ENCODE results near the gene ZNF609. TPM values are rescaled to one million over a fixed set of nuclear protein-coding genes. Genes with fewer than 3 reads are reported as not detected.

ZNF609 gene
- polyA plus RNA-seq, 1 donor (not counting 4 experiments of a cell fraction or from before 2014, with no cell fraction given), result 16.9 TPM

DNA sequence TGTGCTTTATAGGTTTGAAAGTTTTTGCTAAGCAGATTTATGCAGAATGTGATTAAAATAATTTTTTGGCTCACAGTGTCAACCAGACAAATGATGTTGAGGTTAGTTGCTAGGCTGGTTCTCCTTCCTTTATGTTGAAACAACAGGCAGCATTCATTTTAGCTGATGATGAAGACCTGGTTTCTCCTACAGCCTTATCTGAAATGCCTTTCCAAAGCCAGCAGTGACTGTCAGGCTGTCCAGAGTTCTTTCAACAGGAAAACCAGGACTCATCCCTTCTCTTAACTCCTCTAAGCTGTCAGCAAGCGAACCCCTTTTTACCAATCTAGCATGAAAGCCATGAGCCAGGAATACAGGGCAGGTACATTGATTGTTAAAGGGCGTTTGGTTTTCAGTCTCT is 84.1 kb downstream of the ZNF609 start:
- no peak for FAIRE-seq
- no peak for TF ChIP-seq CTCF (optimal IDR thresholded peaks at IDR 0.05 in 1 of 3, IDR thresholded peaks at IDR 0.05 in 1 of 3, conservative IDR thresholded peaks at IDR 0.05 in 1 of 3; ENCODE audit: extremely low read depth in 1 of 3, insufficient read depth in 2 of 3, low read length in 3 of 3)
- no peak for TF ChIP-seq EZH2 (IDR thresholded peaks at IDR 0.05; ENCODE audit: low read length)
- H3K27ac ChIP-seq (ENCODE audit: control insufficient read depth, insufficient read depth, low read length), result no peak overlapping the region

GRCh38 chr15:64547275-64547674 is 86.9 kb downstream of the ZNF609 start:
- peaks cover 6% of the 10 kb centered on the region for H4K20me1 ChIP-seq (ENCODE audit: control insufficient read depth, extremely low read depth, insufficient read depth, low read length)
- FAIRE-seq, result no peak
- dilution Hi-C loops (cut with MboI; ENCODE audit: extremely low pct_ligation_motif_present, low sequenced_read_pairs), result no loop called here

More for the DNA sequence above, 84.1 kb downstream of the ZNF609 start:
- no peaks in the 10 kb centered on the region for H3K36me3 ChIP-seq (ENCODE audit: control insufficient read depth in 2 of 2, extremely low read depth in 1 of 2, insufficient read depth in 2 of 2, low read length in 2 of 2)
- dilution Hi-C loops (cut with MboI; ENCODE audit: extremely low pct_ligation_motif_present, low sequenced_read_pairs), result no loop called here
- H4K20me1 ChIP-seq (ENCODE audit: control insufficient read depth, extremely low read depth, insufficient read depth, low read length), result peaks cover 6% of the 10 kb centered on the region
- no peak for DNase-seq (ENCODE audit: low read depth, low spot score)
- no peak overlapping the region for H3K9ac ChIP-seq (ENCODE audit: control insufficient read depth, extremely low read depth, insufficient read depth, low read length)
- H3K9me3 ChIP-seq (ENCODE audit: control insufficient read depth, low read depth, low read length), result no peaks in the 10 kb centered on the region
- no peak overlapping the region for H2AFZ ChIP-seq (ENCODE audit: control insufficient read depth, low read length)
- no peak overlapping the region for H3K4me3 ChIP-seq (ENCODE audit: control insufficient read depth in 2 of 3, extremely low read depth in 1 of 3, insufficient read depth in 2 of 3, low read depth in 1 of 3, low read length in 3 of 3)
- H3K79me2 ChIP-seq (ENCODE audit: control insufficient read depth, insufficient read depth, low read length), result peaks cover 73% of the 10 kb centered on the region
- no peak overlapping the region for H3K4me2 ChIP-seq (ENCODE audit: control insufficient read depth, extremely low read depth, insufficient read depth, low read depth, low read length)
- no peaks in the 10 kb centered on the region for H3K4me1 ChIP-seq (ENCODE audit: control insufficient read depth, extremely low read depth, insufficient read depth, low read length)
- H3K9me1 ChIP-seq (ENCODE audit: control insufficient read depth, extremely low read depth, insufficient read depth, low read length), result no peaks in the 10 kb centered on the region
- H3K27me3 ChIP-seq (ENCODE audit: control insufficient read depth, extremely low read depth, insufficient read depth, low read length), result no peaks in the 10 kb centered on the region

More at GRCh38 chr15:64547275-64547674, 86.9 kb downstream of the ZNF609 start:
- no peak overlapping the region for H3K27ac ChIP-seq (ENCODE audit: control insufficient read depth, insufficient read depth, low read length)
- DNase-seq (ENCODE audit: low read depth, low spot score), result no peak
- peaks cover 0 to 1% of the 10 kb centered on the region in 2 experiments for H3K36me3 ChIP-seq (ENCODE audit: control insufficient read depth in 2 of 2, extremely low read depth in 1 of 2, insufficient read depth in 2 of 2, low read length in 2 of 2)
- no peaks in the 10 kb centered on the region for H3K9me1 ChIP-seq (ENCODE audit: control insufficient read depth, extremely low read depth, insufficient read depth, low read length)
- TF ChIP-seq CTCF (optimal IDR thresholded peaks at IDR 0.05 in 1 of 3, IDR thresholded peaks at IDR 0.05 in 1 of 3, conservative IDR thresholded peaks at IDR 0.05 in 1 of 3; ENCODE audit: extremely low read depth in 1 of 3, insufficient read depth in 2 of 3, low read length in 3 of 3) (no peak), EZH2 (IDR thresholded peaks at IDR 0.05; ENCODE audit: low read length) (no peak)
- H3K4me1 ChIP-seq (ENCODE audit: control insufficient read depth, extremely low read depth, insufficient read depth, low read length), result no peaks in the 10 kb centered on the region
- H3K9me3 ChIP-seq (ENCODE audit: control insufficient read depth, low read depth, low read length), result no peaks in the 10 kb centered on the region
- H3K4me3 ChIP-seq (ENCODE audit: control insufficient read depth in 2 of 3, extremely low read depth in 1 of 3, insufficient read depth in 2 of 3, low read depth in 1 of 3, low read length in 3 of 3), result no peak overlapping the region
- H3K27me3 ChIP-seq (ENCODE audit: control insufficient read depth, extremely low read depth, insufficient read depth, low read length), result no peaks in the 10 kb centered on the region
- no peak overlapping the region for H2AFZ ChIP-seq (ENCODE audit: control insufficient read depth, low read length)
- H3K79me2 ChIP-seq (ENCODE audit: control insufficient read depth, insufficient read depth, low read length), result peaks cover 81% of the 10 kb centered on the region
- H3K9ac ChIP-seq (ENCODE audit: control insufficient read depth, extremely low read depth, insufficient read depth, low read length), result no peak overlapping the region
- no peak overlapping the region for H3K4me2 ChIP-seq (ENCODE audit: control insufficient read depth, extremely low read depth, insufficient read depth, low read depth, low read length)
